ENCODE measurements around the gene NRIP2. TPM values are rescaled to one million over a fixed set of nuclear protein-coding genes. Genes with fewer than 3 reads are reported as not detected.

NRIP2 gene
- total and polyA plus RNA-seq, 2 experiments from 2014 or later = 0.66 TPM; not detected in 1

DNA sequence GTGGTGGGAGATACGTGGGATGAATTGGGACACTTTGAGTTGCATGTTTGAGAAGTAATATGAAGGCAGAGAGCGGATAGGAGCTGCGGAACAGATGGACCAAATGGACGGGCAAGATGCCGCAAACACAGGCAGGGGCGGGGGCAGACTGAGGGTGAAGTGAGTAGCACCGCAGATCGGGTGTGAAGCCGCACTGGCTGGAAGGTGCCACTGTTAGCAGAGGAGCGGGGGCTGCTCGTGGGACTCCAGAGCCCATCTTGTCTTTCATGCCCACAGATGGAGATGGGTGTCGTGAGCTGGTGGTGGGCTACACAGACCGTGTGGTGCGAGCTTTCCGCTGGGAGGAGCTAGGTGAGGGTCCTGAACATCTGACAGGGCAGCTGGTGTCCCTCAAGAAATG is 15.0 kb downstream of the NRIP2 start:
- peak overlapping the region; percentile 74; the same call in 1 of the 2 replicates for H3K27ac Mint-ChIP-seq
- H3K4me3 Mint-ChIP-seq = no peak overlapping the region; the same call in 2 of the 3 replicates

More for the DNA sequence above, 15.0 kb downstream of the NRIP2 start:
- no peak for TF ChIP-seq EZH2phosphoT487 (IDR thresholded peaks at IDR 0.05; ENCODE audit: unreplicated experiment)
- TF ChIP-seq, protein P1, sequence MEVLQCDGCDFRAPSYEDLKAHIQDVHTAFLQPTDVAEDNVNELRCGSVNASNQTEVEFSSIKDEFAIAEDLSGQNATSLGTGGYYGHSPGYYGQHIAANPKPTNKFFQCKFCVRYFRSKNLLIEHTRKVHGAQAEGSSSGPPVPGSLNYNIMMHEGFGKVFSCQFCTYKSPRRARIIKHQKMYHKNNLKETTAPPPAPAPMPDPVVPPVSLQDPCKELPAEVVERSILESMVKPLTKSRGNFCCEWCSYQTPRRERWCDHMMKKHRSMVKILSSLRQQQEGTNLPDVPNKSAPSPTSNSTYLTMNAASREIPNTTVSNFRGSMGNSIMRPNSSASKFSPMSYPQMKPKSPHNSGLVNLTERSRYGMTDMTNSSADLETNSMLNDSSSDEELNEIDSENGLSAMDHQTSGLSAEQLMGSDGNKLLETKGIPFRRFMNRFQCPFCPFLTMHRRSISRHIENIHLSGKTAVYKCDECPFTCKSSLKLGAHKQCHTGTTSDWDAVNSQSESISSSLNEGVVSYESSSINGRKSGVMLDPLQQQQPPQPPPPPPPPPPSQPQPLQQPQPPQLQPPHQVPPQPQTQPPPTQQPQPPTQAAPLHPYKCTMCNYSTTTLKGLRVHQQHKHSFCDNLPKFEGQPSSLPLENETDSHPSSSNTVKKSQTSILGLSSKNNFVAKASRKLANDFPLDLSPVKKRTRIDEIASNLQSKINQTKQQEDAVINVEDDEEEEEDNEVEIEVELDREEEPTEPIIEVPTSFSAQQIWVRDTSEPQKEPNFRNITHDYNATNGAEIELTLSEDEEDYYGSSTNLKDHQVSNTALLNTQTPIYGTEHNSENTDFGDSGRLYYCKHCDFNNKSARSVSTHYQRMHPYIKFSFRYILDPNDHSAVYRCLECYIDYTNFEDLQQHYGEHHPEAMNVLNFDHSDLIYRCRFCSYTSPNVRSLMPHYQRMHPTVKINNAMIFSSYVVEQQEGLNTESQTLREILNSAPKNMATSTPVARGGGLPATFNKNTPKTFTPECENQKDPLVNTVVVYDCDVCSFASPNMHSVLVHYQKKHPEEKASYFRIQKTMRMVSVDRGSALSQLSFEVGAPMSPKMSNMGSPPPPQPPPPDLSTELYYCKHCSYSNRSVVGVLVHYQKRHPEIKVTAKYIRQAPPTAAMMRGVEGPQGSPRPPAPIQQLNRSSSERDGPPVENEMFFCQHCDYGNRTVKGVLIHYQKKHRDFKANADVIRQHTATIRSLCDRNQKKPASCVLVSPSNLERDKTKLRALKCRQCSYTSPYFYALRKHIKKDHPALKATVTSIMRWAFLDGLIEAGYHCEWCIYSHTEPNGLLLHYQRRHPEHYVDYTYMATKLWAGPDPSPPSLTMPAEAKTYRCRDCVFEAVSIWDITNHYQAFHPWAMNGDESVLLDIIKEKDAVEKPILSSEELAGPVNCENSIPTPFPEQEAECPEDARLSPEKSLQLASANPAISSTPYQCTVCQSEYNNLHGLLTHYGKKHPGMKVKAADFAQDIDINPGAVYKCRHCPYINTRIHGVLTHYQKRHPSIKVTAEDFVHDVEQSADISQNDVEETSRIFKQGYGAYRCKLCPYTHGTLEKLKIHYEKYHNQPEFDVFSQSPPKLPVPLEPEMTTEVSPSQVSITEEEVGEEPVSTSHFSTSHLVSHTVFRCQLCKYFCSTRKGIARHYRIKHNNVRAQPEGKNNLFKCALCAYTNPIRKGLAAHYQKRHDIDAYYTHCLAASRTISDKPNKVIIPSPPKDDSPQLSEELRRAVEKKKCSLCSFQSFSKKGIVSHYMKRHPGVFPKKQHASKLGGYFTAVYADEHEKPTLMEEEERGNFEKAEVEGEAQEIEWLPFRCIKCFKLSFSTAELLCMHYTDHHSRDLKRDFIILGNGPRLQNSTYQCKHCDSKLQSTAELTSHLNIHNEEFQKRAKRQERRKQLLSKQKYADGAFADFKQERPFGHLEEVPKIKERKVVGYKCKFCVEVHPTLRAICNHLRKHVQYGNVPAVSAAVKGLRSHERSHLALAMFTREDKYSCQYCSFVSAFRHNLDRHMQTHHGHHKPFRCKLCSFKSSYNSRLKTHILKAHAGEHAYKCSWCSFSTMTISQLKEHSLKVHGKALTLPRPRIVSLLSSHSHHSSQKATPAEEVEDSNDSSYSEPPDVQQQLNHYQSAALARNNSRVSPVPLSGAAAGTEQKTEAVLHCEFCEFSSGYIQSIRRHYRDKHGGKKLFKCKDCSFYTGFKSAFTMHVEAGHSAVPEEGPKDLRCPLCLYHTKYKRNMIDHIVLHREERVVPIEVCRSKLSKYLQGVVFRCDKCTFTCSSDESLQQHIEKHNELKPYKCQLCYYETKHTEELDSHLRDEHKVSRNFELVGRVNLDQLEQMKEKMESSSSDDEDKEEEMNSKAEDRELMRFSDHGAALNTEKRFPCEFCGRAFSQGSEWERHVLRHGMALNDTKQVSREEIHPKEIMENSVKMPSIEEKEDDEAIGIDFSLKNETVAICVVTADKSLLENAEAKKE (CRISPR knock-in tag; IDR thresholded peaks at IDR 0.05) = no peak
- TF ChIP-seq JUNB (IDR thresholded peaks at IDR 0.05; ENCODE audit: unreplicated experiment) = no peak
- TF ChIP-seq POLR2AphosphoS5 (IDR thresholded peaks at IDR 0.05; ENCODE audit: low read depth) = no peak
- TF ChIP-seq NANOG (IDR thresholded peaks at IDR 0.05; ENCODE audit: borderline replicate concordance) = no peak
- H3K36me3 ChIP-seq (ENCODE audit: insufficient read depth) = peaks cover 30% of the 10 kb centered on the region
- H3K4me3 ChIP-seq = no peak overlapping the region
- H3F3A ChIP-seq (replicated peaks; ENCODE audit: low read depth) = peaks cover 4% of the 10 kb centered on the region; the same call in 1 of the 2 replicates
- no peak overlapping the region for H2AFZ ChIP-seq
- DNase-seq (ENCODE audit: low spot score) = no peak
- Mint-ChIP-seq H3K4me1 (peaks cover 21% of the 10 kb centered on the region), H3K27me3 (ENCODE audit: insufficient read depth, low read depth, poor library complexity) (peaks cover 3% of the 10 kb centered on the region), H3K9me3 (no peaks in the 10 kb centered on the region; the same call in 2 of the 3 replicates), H3K36me3 (ENCODE audit: low read depth) (peaks cover 65% of the 10 kb centered on the region)
- no peak overlapping the region for H3K4me2 ChIP-seq
- no peaks in the 10 kb centered on the region for H3K9me2 ChIP-seq (ENCODE audit: insufficient read depth)
- H3K4me1 ChIP-seq (ENCODE audit: insufficient read depth) = peaks cover 3% of the 10 kb centered on the region
- peak overlapping the region; percentile 32; the same call in 1 of the 2 replicates for H3K27ac ChIP-seq (ENCODE audit: low read depth)
- H3K27me3 ChIP-seq (ENCODE audit: insufficient read depth) = no peaks in the 10 kb centered on the region
- H4K20me1 ChIP-seq (replicated peaks; ENCODE audit: insufficient read depth) = peaks cover 4% of the 10 kb centered on the region; the same call in 1 of the 2 replicates
- peaks cover 13% of the 10 kb centered on the region for H3K79me2 ChIP-seq (replicated peaks; ENCODE audit: insufficient read depth)
- no peak; the same call in 2 of the 3 replicates for ATAC-seq

Measured in GM23338 (cell line).